SU-DHL-6 (cell line): ENCODE results near the gene KRTAP1-4.

ENCODE experiments used
- H2AFZ ChIP-seq: fragments of 200-600 bp; sonication (generic); 2 replicates; pipeline ENCODE4 v1.6.1; 2014; ENCODE audit warnings: low read depth, mild to moderate bottlenecking, moderate library complexity, mixed read lengths, antibody characterized with exemption, low read length; ENCODE audit not compliant: severe bottlenecking
- H3F3A ChIP-seq: fragments of 200-600 bp; shearing (Covaris generic); 2 replicates; pipeline ENCODE4 v1.6.0; 2016; ENCODE audit warnings: antibody characterized with exemption, mild to moderate bottlenecking; ENCODE audit not compliant: insufficient read depth
- H3K27ac ChIP-seq: fragments of 200-600 bp; sonication (generic); 2 replicates; pipeline ENCODE4 v1.5.1; 2016; ENCODE audit warnings: low read depth, mild to moderate bottlenecking, low read length, moderate library complexity, mixed read lengths
- H3K27me3 ChIP-seq: fragments of 200-600 bp; sonication (generic), shearing (Covaris generic); 2 replicates; pipeline ENCODE4 v1.6.0; 2014; ENCODE audit warnings: mild to moderate bottlenecking, low read length
- H3K36me3 ChIP-seq: fragments of 200-600 bp; sonication (generic); 2 replicates; pipeline ENCODE4 v1.6.1; 2014; ENCODE audit warnings: mild to moderate bottlenecking, low read length, mixed read lengths
- H3K4me2 ChIP-seq: fragments of 300-600, 200-600 bp; shearing (Covaris generic), sonication (generic); 2 replicates; pipeline ENCODE4 v1.6.0; 2014; ENCODE audit warnings: low read length, low read depth, mild to moderate bottlenecking; ENCODE audit not compliant: poor library complexity, severe bottlenecking
- H3K4me3 ChIP-seq: fragments of 200-600 bp; sonication (generic); 2 replicates; pipeline ENCODE4 v1.5.1; 2014; ENCODE audit warnings: antibody characterized with exemption, low read length, mild to moderate bottlenecking, mixed read lengths; ENCODE audit not compliant: insufficient read depth, poor library complexity, severe bottlenecking
- H3K79me2 ChIP-seq: fragments of 200-600 bp; sonication (generic); 2 replicates; pipeline ENCODE4 v1.6.1; 2014; ENCODE audit warnings: mild to moderate bottlenecking, low read length, moderate library complexity; ENCODE audit not compliant: insufficient read depth
- H3K9ac ChIP-seq: fragments of 200-600 bp; sonication (generic); 2 replicates; pipeline ENCODE4 v1.7.0; 2014; ENCODE audit warnings: mild to moderate bottlenecking, low read length
- H3K9me2 ChIP-seq: fragments of 200-600 bp; sonication (generic); replicated peaks from 2 replicates; pipeline ENCODE4 v1.6.1; 2014; ENCODE audit warnings: low read length; ENCODE audit not compliant: insufficient read depth
- H3K9me3 ChIP-seq: fragments of 200-600 bp; sonication (generic); 2 replicates; pipeline ENCODE4 v1.6.1; 2014; ENCODE audit warnings: low read length, mixed read lengths; ENCODE audit not compliant: insufficient read depth
- H4K20me1 ChIP-seq: fragments of 200-600 bp; sonication (generic); 2 replicates; pipeline ENCODE4 v1.6.1; 2014; ENCODE audit warnings: low read depth, mild to moderate bottlenecking, antibody characterized with exemption, low read length, moderate library complexity, mixed read lengths
- EZH2phosphoT487 ChIP-seq: fragments of 200-600 bp; sonication (generic), shearing (Covaris generic); conservative IDR thresholded peaks from 2 replicates; pipeline ENCODE4 v1.6.1; 2018; ENCODE audit warnings: mild to moderate bottlenecking, antibody characterized with exemption, low read length, moderate library complexity, mixed read lengths
- TF ChIP-seq, protein P1 (sequence below): fragments of 200-600 bp; sonication (generic); IDR thresholded peaks from one replicate; pipeline ENCODE4 v1.5.1; 2017; ENCODE audit warnings: antibody characterized with exemption, mild to moderate bottlenecking, low read length, moderate library complexity; ENCODE audit not compliant: insufficient read depth, poor library complexity, severe bottlenecking

The KRTAP1-4 gene

GRCh38 chr17:41012326-41013120, 17.5 kb downstream of the KRTAP1-4 start:
- Histone ChIP-seq H3K4me2 (no peak overlapping the region), H3K36me3 (no peaks in the 10 kb centered on the region), H3K9ac (no peak overlapping the region), H3F3A (no peaks in the 10 kb centered on the region), H3K9me3 (no peaks in the 10 kb centered on the region), H3K4me3 (no peak overlapping the region), H2AFZ (no peak overlapping the region), H3K9me2 (no peaks in the 10 kb centered on the region), H4K20me1 (no peaks in the 10 kb centered on the region), H3K27me3 (no peaks in the 10 kb centered on the region), H3K79me2 (no peaks in the 10 kb centered on the region), H3K27ac (no peak overlapping the region)
- TF ChIP-seq, protein P1, sequence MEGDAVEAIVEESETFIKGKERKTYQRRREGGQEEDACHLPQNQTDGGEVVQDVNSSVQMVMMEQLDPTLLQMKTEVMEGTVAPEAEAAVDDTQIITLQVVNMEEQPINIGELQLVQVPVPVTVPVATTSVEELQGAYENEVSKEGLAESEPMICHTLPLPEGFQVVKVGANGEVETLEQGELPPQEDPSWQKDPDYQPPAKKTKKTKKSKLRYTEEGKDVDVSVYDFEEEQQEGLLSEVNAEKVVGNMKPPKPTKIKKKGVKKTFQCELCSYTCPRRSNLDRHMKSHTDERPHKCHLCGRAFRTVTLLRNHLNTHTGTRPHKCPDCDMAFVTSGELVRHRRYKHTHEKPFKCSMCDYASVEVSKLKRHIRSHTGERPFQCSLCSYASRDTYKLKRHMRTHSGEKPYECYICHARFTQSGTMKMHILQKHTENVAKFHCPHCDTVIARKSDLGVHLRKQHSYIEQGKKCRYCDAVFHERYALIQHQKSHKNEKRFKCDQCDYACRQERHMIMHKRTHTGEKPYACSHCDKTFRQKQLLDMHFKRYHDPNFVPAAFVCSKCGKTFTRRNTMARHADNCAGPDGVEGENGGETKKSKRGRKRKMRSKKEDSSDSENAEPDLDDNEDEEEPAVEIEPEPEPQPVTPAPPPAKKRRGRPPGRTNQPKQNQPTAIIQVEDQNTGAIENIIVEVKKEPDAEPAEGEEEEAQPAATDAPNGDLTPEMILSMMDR = no peak
- TF ChIP-seq EZH2phosphoT487 = no peak

- H3K27ac ChIP-seq = no peak overlapping the region
- H3K4me2 ChIP-seq = no peak overlapping the region
- TF ChIP-seq EZH2phosphoT487 = no peak
- TF ChIP-seq, protein P1 = no peak
- no peaks in the 10 kb centered on the region for H3K36me3 ChIP-seq
- H3K27me3 ChIP-seq = no peaks in the 10 kb centered on the region
- no peaks in the 10 kb centered on the region for H3F3A ChIP-seq
- H3K9me3 ChIP-seq = no peaks in the 10 kb centered on the region
- no peak overlapping the region for H3K4me3 ChIP-seq
- H3K9ac ChIP-seq = no peak overlapping the region
- no peaks in the 10 kb centered on the region for H3K79me2 ChIP-seq
- no peaks in the 10 kb centered on the region for H4K20me1 ChIP-seq
- H2AFZ ChIP-seq = no peak overlapping the region
- H3K9me2 ChIP-seq = no peaks in the 10 kb centered on the region
These were observed 19.6 kb downstream of the KRTAP1-4 start for GRCh38 chr17:41010441-41010840.

- Histone ChIP-seq H3K9me2 (no peaks in the 10 kb centered on the region), H3K9me3 (no peaks in the 10 kb centered on the region), H3K4me2 (no peak overlapping the region), H3K79me2 (no peaks in the 10 kb centered on the region), H3F3A (no peaks in the 10 kb centered on the region), H3K4me3 (no peak overlapping the region), H4K20me1 (no peaks in the 10 kb centered on the region), H3K9ac (no peak overlapping the region), H3K36me3 (no peaks in the 10 kb centered on the region), H3K27ac (no peak overlapping the region), H3K27me3 (no peaks in the 10 kb centered on the region), H2AFZ (no peak overlapping the region)
- TF ChIP-seq EZH2phosphoT487 = no peak
- TF ChIP-seq, protein P1 = no peak
These were observed 20.1 kb downstream of the KRTAP1-4 start for GRCh38 chr17:41009936-41010335.
